Activated naive CD8-positive, alpha-beta T cell treated with anti-CD3 and anti-CD28 coated beads for 36 hours (primary cell): ENCODE measurements around the gene LZTR1. TPM values are rescaled to one million over a fixed set of nuclear protein-coding genes. Genes with fewer than 3 reads are reported as not detected.

Source experiments
- DNase-seq: peaks from one replicate; pipeline ENCODE4 v3.0.0; 2021
- H3K27ac Mint-ChIP-seq: one replicate; pipeline ENCODE4 v1.8.0; 2022; ENCODE audit warnings: mild to moderate bottlenecking, moderate library complexity, mixed read lengths
- H3K27me3 Mint-ChIP-seq: one replicate; pipeline ENCODE4 v1.8.0; 2022; ENCODE audit warnings: mild to moderate bottlenecking, mixed read lengths
- H3K36me3 Mint-ChIP-seq: one replicate; pipeline ENCODE4 v1.8.0; 2021; ENCODE audit warnings: mild to moderate bottlenecking, mixed read lengths
- H3K4me1 Mint-ChIP-seq: one replicate; pipeline ENCODE4 v1.8.0; 2021; ENCODE audit warnings: mixed read lengths
- H3K4me3 Mint-ChIP-seq: one replicate; pipeline ENCODE4 v1.8.0; 2022; ENCODE audit warnings: mild to moderate bottlenecking, moderate library complexity, mixed read lengths
- H3K9me3 Mint-ChIP-seq: one replicate; pipeline ENCODE4 v1.8.0; 2022; ENCODE audit warnings: mixed read lengths
- total RNA-seq, 2 experiments: library from RNA; stranded (reverse); gene quantifications; one replicate each; pipeline ENCODE4 v1.2.3, GENCODE V29; 2021

Gene LZTR1
- total RNA-seq, 2 experiments from 2014 or later = 32.4 to 39.2 TPM

DNA sequence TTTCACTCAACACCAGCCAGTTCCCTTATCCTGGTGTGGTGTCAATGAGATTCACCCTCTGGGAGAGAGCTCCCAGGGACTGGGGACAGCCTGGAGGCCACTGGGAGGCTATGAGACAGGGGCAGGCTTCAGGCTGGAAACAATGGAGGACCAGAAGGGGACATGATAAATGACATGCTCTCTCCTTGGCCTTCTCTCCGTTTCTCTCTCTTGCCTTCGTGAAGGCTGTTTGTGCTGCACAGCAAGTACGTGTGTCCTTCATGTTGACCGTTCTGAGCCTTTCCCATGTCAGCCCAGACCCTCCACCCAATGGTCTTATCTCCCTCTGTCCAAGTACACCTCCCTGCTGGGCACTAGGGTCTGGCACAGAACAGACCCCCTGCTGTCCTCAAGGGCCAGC lies 1.6 kb upstream of the LZTR1 start:
- Mint-ChIP-seq H3K9me3 (peaks cover 7% of the 10 kb centered on the region), H3K4me3 (peak overlapping the region; percentile 98)

GRCh38 chr22:20980938-20981722 lies 967 bp upstream of the LZTR1 start:
- Mint-ChIP-seq H3K27me3 (no peaks in the 10 kb centered on the region), H3K9me3 (peaks cover 7% of the 10 kb centered on the region), H3K4me1 (peaks cover 33% of the 10 kb centered on the region), H3K4me3 (peak overlapping the region; percentile 98), H3K36me3 (peaks cover 1% of the 10 kb centered on the region), H3K27ac (peak overlapping the region; percentile 88)
- no peak for DNase-seq

More for the DNA sequence above, 1.6 kb upstream of the LZTR1 start:
- H3K27ac Mint-ChIP-seq = no peak overlapping the region
- H3K27me3 Mint-ChIP-seq = no peaks in the 10 kb centered on the region
- H3K4me1 Mint-ChIP-seq = peaks cover 33% of the 10 kb centered on the region
- no peak for DNase-seq
- peaks cover 1% of the 10 kb centered on the region for H3K36me3 Mint-ChIP-seq

DNA sequence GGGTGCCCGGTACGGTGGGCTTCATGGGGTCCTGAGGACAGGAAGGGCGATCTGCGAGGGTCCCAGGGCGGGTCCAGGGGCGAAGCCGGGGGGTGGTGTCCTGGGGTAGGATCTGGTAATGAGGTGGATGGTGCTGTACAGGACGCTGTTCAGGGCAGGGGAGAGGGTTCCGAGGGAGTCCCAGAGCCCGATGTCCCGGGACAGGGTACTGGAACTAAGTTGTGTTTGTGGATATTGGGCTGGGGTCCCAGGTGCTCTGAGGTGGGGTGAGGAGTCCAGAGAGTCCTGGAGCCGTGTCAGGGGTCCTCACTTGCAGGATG lies 426 bp downstream of the LZTR1 start:
- H3K9me3 Mint-ChIP-seq = peaks cover 7% of the 10 kb centered on the region
- peak overlapping the region; percentile 98 for H3K4me3 Mint-ChIP-seq
- DNase-seq = no peak
- no peaks in the 10 kb centered on the region for H3K27me3 Mint-ChIP-seq
- peaks cover 1% of the 10 kb centered on the region for H3K36me3 Mint-ChIP-seq
- H3K4me1 Mint-ChIP-seq = peaks cover 33% of the 10 kb centered on the region
- peak overlapping the region; percentile 88 for H3K27ac Mint-ChIP-seq

GRCh38 chr22:20983081-20983771 lies 1.1 kb downstream of the LZTR1 start:
- H3K4me1 Mint-ChIP-seq = peaks cover 33% of the 10 kb centered on the region
- peak overlapping the region; percentile 98 for H3K4me3 Mint-ChIP-seq
- peaks cover 6% of the 10 kb centered on the region for H3K9me3 Mint-ChIP-seq
- no peaks in the 10 kb centered on the region for H3K27me3 Mint-ChIP-seq
- peaks cover 1% of the 10 kb centered on the region for H3K36me3 Mint-ChIP-seq
- DNase-seq = no peak
- H3K27ac Mint-ChIP-seq = peak overlapping the region; percentile 88

DNA sequence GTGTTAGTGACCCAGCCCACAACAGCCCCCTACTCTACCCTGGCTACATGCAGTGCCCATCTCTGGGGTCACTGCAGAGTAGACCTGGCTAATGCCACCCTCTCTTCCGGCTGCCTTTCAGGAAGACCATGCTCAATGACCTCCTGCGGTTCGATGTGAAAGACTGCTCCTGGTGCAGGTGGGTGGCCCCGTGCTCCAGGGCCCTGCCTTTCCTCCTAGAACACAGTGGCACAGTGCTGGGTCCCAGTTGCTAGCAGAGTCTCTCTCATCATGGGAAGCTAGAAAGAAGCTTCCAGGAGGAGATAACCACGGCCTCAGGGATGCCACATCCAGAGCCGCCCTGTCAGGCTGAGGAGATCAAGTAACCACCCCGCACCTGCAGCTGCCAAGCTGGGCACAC lies 3.6 kb downstream of the LZTR1 start:
- no peak overlapping the region for H3K4me3 Mint-ChIP-seq
- H3K27me3 Mint-ChIP-seq = no peaks in the 10 kb centered on the region
- peaks cover 24% of the 10 kb centered on the region for H3K4me1 Mint-ChIP-seq
- no peak for DNase-seq
- no peak overlapping the region for H3K27ac Mint-ChIP-seq
- no peaks in the 10 kb centered on the region for H3K9me3 Mint-ChIP-seq
- H3K36me3 Mint-ChIP-seq = peaks cover 1% of the 10 kb centered on the region

DNA sequence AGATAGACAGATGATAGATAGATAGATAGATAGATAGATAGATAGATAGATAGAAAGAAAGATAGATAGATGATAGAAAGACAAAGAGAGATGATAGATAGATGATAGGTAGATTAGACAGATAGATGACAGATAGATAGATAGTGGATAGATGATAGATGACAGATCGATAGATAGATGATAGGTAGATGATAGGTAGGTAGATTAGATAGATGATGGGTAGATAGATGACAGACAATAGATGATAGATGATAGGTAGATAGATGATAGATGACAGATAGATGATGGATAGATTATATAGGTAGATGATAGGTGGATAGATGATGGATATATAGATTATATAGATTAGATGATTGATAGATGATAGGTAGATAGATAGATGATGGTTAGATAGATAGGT lies 4.3 kb downstream of the LZTR1 start:
- Mint-ChIP-seq H3K4me3 (no peak overlapping the region), H3K27ac (no peak overlapping the region), H3K27me3 (no peaks in the 10 kb centered on the region), H3K4me1 (peaks cover 19% of the 10 kb centered on the region), H3K36me3 (peaks cover 1% of the 10 kb centered on the region), H3K9me3 (no peaks in the 10 kb centered on the region)
- no peak for DNase-seq

GRCh38 chr22:20987375-20987774 lies 5.3 kb downstream of the LZTR1 start:
- Mint-ChIP-seq H3K27me3 (no peaks in the 10 kb centered on the region), H3K36me3 (peaks cover 1% of the 10 kb centered on the region), H3K4me3 (no peak overlapping the region), H3K9me3 (no peaks in the 10 kb centered on the region), H3K27ac (no peak overlapping the region), H3K4me1 (peaks cover 19% of the 10 kb centered on the region)
- DNase-seq = no peak

DNA sequence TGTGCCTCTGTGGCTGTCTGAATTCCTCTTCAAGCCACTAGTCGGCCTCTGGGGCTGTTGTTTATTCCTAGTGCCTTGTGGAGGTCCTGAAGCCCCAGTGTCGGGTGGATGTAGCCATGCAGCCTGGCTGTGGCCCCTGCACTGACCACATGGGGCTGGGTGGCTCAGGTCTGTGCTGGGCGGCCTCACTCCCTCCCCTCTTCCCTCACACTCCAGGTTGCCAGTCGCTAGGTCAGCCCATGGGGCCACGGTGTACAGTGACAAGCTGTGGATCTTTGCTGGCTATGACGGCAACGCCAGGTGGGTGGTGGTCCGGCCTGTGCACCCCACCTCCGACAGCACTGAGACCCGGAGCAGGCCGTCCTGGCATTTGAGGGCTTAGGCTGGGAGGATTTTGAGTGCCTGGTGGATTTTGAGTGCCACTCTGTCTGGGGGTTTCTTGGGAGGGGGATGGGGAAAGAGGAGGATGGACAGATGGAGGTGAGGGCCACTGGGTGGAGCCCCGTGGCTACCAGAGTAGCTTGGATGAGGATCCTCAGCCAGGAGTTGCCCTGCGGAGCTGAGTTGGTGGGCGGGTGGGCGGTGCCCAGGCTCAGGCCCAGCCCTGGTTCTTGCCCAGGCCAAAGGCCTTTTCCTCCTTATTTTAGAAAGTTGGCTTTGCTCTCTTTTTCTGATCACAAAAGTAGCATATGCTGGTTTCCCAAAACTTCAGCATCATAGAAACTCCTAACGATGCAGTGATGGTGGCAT lies 6.7 kb downstream of the LZTR1 start:
- H3K4me3 Mint-ChIP-seq = no peak overlapping the region
- no peaks in the 10 kb centered on the region for H3K9me3 Mint-ChIP-seq
- H3K36me3 Mint-ChIP-seq = no peaks in the 10 kb centered on the region
- H3K27ac Mint-ChIP-seq = no peak overlapping the region
- DNase-seq = no peak
- H3K4me1 Mint-ChIP-seq = peaks cover 9% of the 10 kb centered on the region
- H3K27me3 Mint-ChIP-seq = no peaks in the 10 kb centered on the region

- no peak for DNase-seq
- no peak overlapping the region for H3K4me3 Mint-ChIP-seq
- H3K36me3 Mint-ChIP-seq = no peaks in the 10 kb centered on the region
- H3K9me3 Mint-ChIP-seq = no peaks in the 10 kb centered on the region
- peaks cover 6% of the 10 kb centered on the region for H3K4me1 Mint-ChIP-seq
- H3K27ac Mint-ChIP-seq = no peak overlapping the region
- no peaks in the 10 kb centered on the region for H3K27me3 Mint-ChIP-seq
Observed at GRCh38 chr22:20989323-20990138, 7.4 kb downstream of the LZTR1 start.

DNA sequence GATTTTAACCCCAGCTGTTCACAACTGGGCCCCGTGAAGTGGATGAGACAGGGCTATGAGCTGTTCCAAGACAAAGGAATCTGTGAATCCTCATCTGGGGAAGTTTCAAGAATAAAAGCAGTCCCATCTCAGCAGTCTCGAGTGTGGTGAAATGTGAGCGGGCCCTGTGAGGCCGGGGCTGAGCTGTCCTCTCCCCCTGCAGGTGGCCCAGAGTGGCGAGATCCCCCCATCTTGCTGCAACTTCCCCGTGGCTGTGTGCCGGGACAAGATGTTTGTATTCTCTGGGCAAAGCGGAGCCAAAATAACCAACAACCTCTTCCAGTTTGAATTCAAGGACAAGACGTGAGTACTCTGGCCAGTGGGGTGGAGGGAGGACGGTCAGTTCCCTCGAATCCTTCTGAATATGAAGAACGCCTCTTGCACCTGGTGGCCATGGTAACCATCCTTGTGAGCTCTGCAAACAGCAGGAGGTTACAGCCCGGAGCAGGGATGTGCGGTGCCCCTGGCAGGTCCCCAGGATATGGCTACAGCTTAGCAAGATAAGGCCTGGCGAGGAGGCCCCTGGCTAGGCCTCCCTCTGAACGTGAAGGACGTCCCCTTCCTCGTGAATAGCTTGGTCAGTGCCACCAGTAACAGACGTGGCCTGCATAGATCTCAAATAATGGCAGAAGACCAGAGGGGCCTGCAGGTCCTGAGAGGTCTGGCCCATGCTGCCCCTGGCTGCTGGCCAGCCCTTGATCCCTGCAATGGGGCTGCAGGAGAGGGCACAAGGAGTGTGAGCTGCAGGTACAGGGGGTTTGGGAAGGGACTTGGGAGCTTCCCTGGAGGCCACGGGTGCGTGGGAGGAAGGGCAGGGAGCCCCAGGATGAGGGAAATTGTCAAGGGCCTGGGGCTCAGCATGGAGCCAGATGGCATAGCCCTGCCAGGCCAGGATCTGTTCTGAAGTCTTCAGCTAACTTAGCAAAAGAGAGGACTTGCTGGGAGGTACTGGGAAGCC lies 8.4 kb downstream of the LZTR1 start:
- Mint-ChIP-seq H3K27me3 (no peaks in the 10 kb centered on the region), H3K4me1 (peaks cover 6% of the 10 kb centered on the region), H3K36me3 (peaks cover 1% of the 10 kb centered on the region), H3K4me3 (no peak overlapping the region), H3K27ac (no peak overlapping the region), H3K9me3 (no peaks in the 10 kb centered on the region)
- no peak for DNase-seq

DNA sequence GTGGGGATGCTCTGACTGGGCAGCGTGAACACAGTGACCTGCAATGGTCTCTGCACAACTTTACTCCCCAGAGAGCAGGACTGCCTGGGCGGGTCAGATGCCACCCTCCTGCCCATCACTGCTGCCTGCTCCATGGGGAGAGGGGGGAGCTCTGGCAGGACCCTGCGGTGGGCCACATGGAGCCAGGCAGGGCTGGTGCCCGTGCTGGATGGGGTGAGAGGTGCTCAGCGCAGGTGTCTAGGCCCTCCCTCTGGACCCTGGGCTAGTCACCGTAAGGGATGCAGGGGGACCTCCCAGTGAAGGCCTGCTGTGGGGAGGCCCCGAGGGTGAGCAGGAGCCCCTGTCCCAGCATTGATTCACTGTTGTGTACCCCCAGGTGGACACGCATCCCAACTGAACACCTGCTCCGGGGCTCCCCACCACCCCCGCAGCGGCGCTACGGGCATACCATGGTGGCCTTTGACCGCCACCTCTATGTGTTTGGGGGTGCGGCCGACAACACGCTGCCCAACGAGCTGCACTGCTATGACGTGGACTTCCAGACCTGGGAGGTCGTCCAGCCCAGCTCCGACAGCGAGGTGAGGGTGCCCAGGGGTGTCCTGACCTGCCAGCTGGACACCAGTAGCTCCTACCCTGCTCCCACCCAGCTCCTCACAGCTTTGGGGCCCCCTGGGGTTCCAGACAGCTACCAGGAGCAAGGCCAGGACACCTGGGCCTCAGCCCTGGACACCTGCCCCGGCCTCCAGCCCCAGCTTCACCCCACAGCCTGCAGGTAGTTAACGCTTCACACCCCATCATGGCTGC lies 9.4 kb downstream of the LZTR1 start:
- peaks cover 1% of the 10 kb centered on the region for H3K36me3 Mint-ChIP-seq
- no peak overlapping the region for H3K27ac Mint-ChIP-seq
- H3K4me1 Mint-ChIP-seq = peaks cover 6% of the 10 kb centered on the region
- DNase-seq = no peak
- H3K27me3 Mint-ChIP-seq = no peaks in the 10 kb centered on the region
- H3K4me3 Mint-ChIP-seq = no peak overlapping the region
- H3K9me3 Mint-ChIP-seq = no peaks in the 10 kb centered on the region

DNA sequence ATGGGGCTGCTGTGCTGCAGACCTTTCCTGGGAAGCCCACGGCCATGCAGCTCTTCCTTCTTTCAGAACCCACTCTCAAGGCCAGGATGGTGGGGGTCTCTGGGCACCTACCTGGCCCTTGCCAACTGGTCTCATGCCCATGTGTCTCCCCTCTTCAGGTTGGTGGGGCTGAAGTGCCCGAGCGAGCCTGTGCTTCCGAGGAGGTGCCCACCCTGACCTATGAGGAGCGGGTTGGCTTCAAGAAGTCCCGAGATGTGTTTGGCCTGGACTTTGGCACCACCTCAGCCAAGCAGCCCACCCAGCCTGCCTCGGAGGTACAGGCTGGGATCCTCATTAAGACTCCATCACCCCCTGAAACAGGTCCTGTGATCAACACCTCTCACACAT lies 10.0 kb downstream of the LZTR1 start:
- H3K36me3 Mint-ChIP-seq = peaks cover 1% of the 10 kb centered on the region
- H3K4me1 Mint-ChIP-seq = peaks cover 6% of the 10 kb centered on the region
- DNase-seq = no peak
- no peaks in the 10 kb centered on the region for H3K27me3 Mint-ChIP-seq
- H3K9me3 Mint-ChIP-seq = no peaks in the 10 kb centered on the region
- no peak overlapping the region for H3K27ac Mint-ChIP-seq
- no peak overlapping the region for H3K4me3 Mint-ChIP-seq
